CD4-positive, CD25-positive, alpha-beta regulatory T cell (primary cell): ENCODE results near the gene CD53. TPM values are rescaled to one million over a fixed set of nuclear protein-coding genes. Genes with fewer than 3 reads are reported as not detected.

Experiments used
- ATAC-seq, 2 donors: fragments of 150-1000 bp; cut with Tn5 transposase; one replicate each; pipeline ENCODE4 v1.10.0; 2021; ENCODE audit warnings: low read depth in 2 of 2, moderate number of reproducible peaks in 2 of 2, moderate library complexity in 1 of 2
- DNase-seq, 3 donors: peaks; one replicate each; pipeline versions ENCODE4 v3.0.0 to v3.0.0-alpha.2; 2012 to 2022; ENCODE audit warnings: mixed read lengths in 1 of 3
- H3K27ac ChIP-seq: one replicate; pipeline ENCODE4 v1.7.0; 2013; ENCODE audit warnings: mild to moderate bottlenecking, low read length; ENCODE audit not compliant: insufficient read depth, poor library complexity, severe bottlenecking
- H3K27me3 ChIP-seq: one replicate; pipeline ENCODE4 v1.7.0; 2013; ENCODE audit warnings: low read length; ENCODE audit not compliant: control insufficient read depth, insufficient read depth
- H3K36me3 ChIP-seq: one replicate; pipeline ENCODE4 v1.7.0; 2013; ENCODE audit warnings: mild to moderate bottlenecking, low read length, moderate library complexity; ENCODE audit not compliant: control insufficient read depth, insufficient read depth
- H3K4me1 ChIP-seq: 2 replicates; pipeline ENCODE4 v1.7.0; 2013; ENCODE audit warnings: mild to moderate bottlenecking, low read length; ENCODE audit not compliant: insufficient read depth, control insufficient read depth, poor library complexity, severe bottlenecking
- H3K4me3 ChIP-seq: one replicate; pipeline ENCODE4 v1.7.0; 2013; ENCODE audit warnings: low read depth, mild to moderate bottlenecking, low read length, moderate library complexity
- H3K9me3 ChIP-seq, 2 experiments: 1 replicate in 1 of 2; 2 replicates in 1 of 2; pipeline ENCODE4 v1.7.0; 2013; ENCODE audit warnings: low read length in 2 of 2, mild to moderate bottlenecking in 1 of 2, moderate library complexity in 1 of 2; ENCODE audit not compliant: control insufficient read depth in 2 of 2
- H3K27ac Mint-ChIP-seq, 3 donors: one replicate each; pipeline ENCODE4 v1.8.0; 2020 to 2022; ENCODE audit warnings: mild to moderate bottlenecking in 3 of 3, mixed read lengths in 3 of 3, moderate library complexity in 2 of 3
- H3K27me3 Mint-ChIP-seq: one replicate; pipeline ENCODE4 v1.8.0; 2022; ENCODE audit warnings: mild to moderate bottlenecking, mixed read lengths
- H3K36me3 Mint-ChIP-seq: one replicate; pipeline ENCODE4 v1.8.0; 2020; ENCODE audit warnings: mixed read lengths
- H3K4me1 Mint-ChIP-seq, 4 donors: one replicate each; pipeline ENCODE4 v1.8.0; 2020 to 2022; ENCODE audit warnings: mixed read lengths in 4 of 4, mild to moderate bottlenecking in 1 of 4
- H3K4me3 Mint-ChIP-seq, 4 donors: one replicate each; pipeline ENCODE4 v1.8.0; 2020 to 2022; ENCODE audit warnings: mild to moderate bottlenecking in 4 of 4, mixed read lengths in 4 of 4, moderate library complexity in 3 of 4
- H3K9me3 Mint-ChIP-seq, 7 donors: one replicate each; pipeline ENCODE4 v1.8.0; 2020 to 2022; ENCODE audit warnings: mixed read lengths in 7 of 7, mild to moderate bottlenecking in 3 of 7, moderate library complexity in 2 of 7
- polyA plus RNA-seq, 4 donors: library from polyadenylated mRNA; unstranded; fragments of 300-500 nt; fragmentation: Illumina TruSeq; gene quantifications; one replicate each; pipeline ENCODE4 v1.2.3, GENCODE V29; 2021
- total RNA-seq: library from RNA; stranded (reverse); gene quantifications from one replicate; pipeline ENCODE4 v1.2.3, GENCODE V29; 2022

The CD53 gene
- total and polyA plus RNA-seq, 5 donors from 2014 or later, result 397 to 1,251 (median 1,152) TPM

GRCh38 chr1:110945626-110946025, 72.7 kb downstream of the CD53 start:
- H3K9me3 ChIP-seq, result peaks cover 0 to 7% of the 10 kb centered on the region in 2 experiments
- H3K36me3 Mint-ChIP-seq, result peaks cover 38% of the 10 kb centered on the region
- H3K36me3 ChIP-seq, result peaks cover 12% of the 10 kb centered on the region
- H3K27me3 Mint-ChIP-seq, result no peaks in the 10 kb centered on the region
- H3K9me3 Mint-ChIP-seq, result peaks cover 0 to 16% (median 4%) of the 10 kb centered on the region in 7 donors
- no peak overlapping the region for H3K4me3 ChIP-seq
- H3K4me1 Mint-ChIP-seq, result peaks cover 0 to 4% (median 2%) of the 10 kb centered on the region in 4 donors
- H3K27ac ChIP-seq, result no peak overlapping the region
- H3K4me1 ChIP-seq, result no peaks in the 10 kb centered on the region
- ATAC-seq (no peak), DNase-seq (no peak)
- H3K27me3 ChIP-seq, result no peaks in the 10 kb centered on the region
- no peak overlapping the region for H3K4me3 Mint-ChIP-seq
- no peak overlapping the region for H3K27ac Mint-ChIP-seq

- Mint-ChIP-seq H3K4me1 (peaks cover 0 to 5% (median 2%) of the 10 kb centered on the region in 4 donors), H3K9me3 (peaks cover 3 to 19% (median 13%) of the 10 kb centered on the region in 7 donors)
- H3K4me3 ChIP-seq, result no peak overlapping the region
Observed at GRCh38 chr1:110948038-110948810, 75.3 kb downstream of the CD53 start.

More at GRCh38 chr1:110948038-110948810, 75.3 kb downstream of the CD53 start:
- peaks cover 22% of the 10 kb centered on the region for H3K36me3 ChIP-seq
- Mint-ChIP-seq H3K27ac (no peak overlapping the region), H3K4me3 (no peak overlapping the region), H3K27me3 (no peaks in the 10 kb centered on the region), H3K36me3 (peaks cover 61% of the 10 kb centered on the region)
- H3K9me3 ChIP-seq, result peaks cover 9 to 16% of the 10 kb centered on the region in 2 experiments
- no peak overlapping the region for H3K27ac ChIP-seq
- no peak for DNase-seq
- H3K27me3 ChIP-seq, result no peaks in the 10 kb centered on the region
- ATAC-seq, result no peak
- no peaks in the 10 kb centered on the region for H3K4me1 ChIP-seq

Other genes with a start within 250 kb of the CD53 start
- 120 TPM for gene KCNA3, start 198.2 kb upstream of the CD53 start, total RNA-seq
- 10 to 100 TPM; 61.6 to 87.5 (median 84.9) TPM for gene KCNA3, start 198.2 kb upstream of the CD53 start, polyA plus RNA-seq
- 3.6 TPM for gene LRIF1, start 90.8 kb downstream of the CD53 start, total RNA-seq
- gene LRIF1, start 90.8 kb downstream of the CD53 start, polyA plus RNA-seq, result 10 to 100 TPM; 17.0 to 21.1 (median 18.5) TPM